ENCODE results near the gene STYXL1.

STYXL1 gene

GRCh38 chr7:75950111-75950681 lies 97.6 kb downstream of the STYXL1 start:
- no peak for DNase-seq

GRCh38 chr7:75948179-75948578 lies 99.6 kb downstream of the STYXL1 start:
- no peak for DNase-seq

Data from NCI-H1930 (cell line).